MCF 10A (cell line): Measurements from ENCODE around the gene ID3. TPM values are rescaled to one million over a fixed set of nuclear protein-coding genes. Genes with fewer than 3 reads are reported as not detected.

Experiments
- BruUV-seq: library from RNA; stranded (reverse); fragments of 400-500 nt; replicated peaks from 2 replicates; lab custom pipeline; 2021; lab: Mats Ljungman, UMichigan
- CTCF ChIA-PET: fragments of 300-600 bp; sonication (Branson Sonifier 250); formaldehyde crosslinking; extraction: SDS; loops from one replicate; lab custom pipeline; 2021; ENCODE audit warnings: antibody characterized with exemption, inconsistent platforms; lab: Yijun Ruan, JAX
- POLR2A ChIA-PET: fragments of 300-600, 350-650 bp; sonication (Branson Sonifier 250); formaldehyde crosslinking; extraction: SDS; loops from one replicate; lab custom pipeline; 2020; ENCODE audit warnings: antibody characterized with exemption, inconsistent platforms; lab: Yijun Ruan, JAX
- DNase-seq: peaks from one replicate; pipeline ENCODE4 v3.0.0-alpha.2; 2018; ENCODE audit not compliant: unreplicated experiment
- H3K27ac Mint-ChIP-seq: one replicate; pipeline ENCODE4 v1.8.0; 2022; ENCODE audit warnings: mild to moderate bottlenecking, low read depth, mixed read lengths; ENCODE audit not compliant: unreplicated experiment
- H3K27me3 Mint-ChIP-seq: one replicate; pipeline ENCODE4 v1.8.0; 2022; ENCODE audit warnings: mixed read lengths; ENCODE audit not compliant: insufficient read depth, unreplicated experiment
- H3K36me3 Mint-ChIP-seq: one replicate; pipeline ENCODE4 v1.8.0; 2022; ENCODE audit warnings: mild to moderate bottlenecking, moderate library complexity, mixed read lengths; ENCODE audit not compliant: insufficient read depth, unreplicated experiment
- H3K4me1 Mint-ChIP-seq: one replicate; pipeline ENCODE4 v1.8.0; 2022; ENCODE audit warnings: mixed read lengths; ENCODE audit not compliant: insufficient read depth, unreplicated experiment
- H3K4me3 Mint-ChIP-seq: one replicate; pipeline ENCODE4 v1.8.0; 2022; ENCODE audit warnings: mild to moderate bottlenecking, moderate library complexity, mixed read lengths; ENCODE audit not compliant: unreplicated experiment
- H3K9me3 Mint-ChIP-seq: one replicate; pipeline ENCODE4 v1.8.0; 2022; ENCODE audit warnings: mixed read lengths; ENCODE audit not compliant: unreplicated experiment
- intact Hi-C: fragments of 100-400 bp; cut with micrococcal nuclease; formaldehyde crosslinking; loops from 2 replicates; pipeline ENCODE4 v1.14.1; 2022
- total RNA-seq: library from RNA; stranded (reverse); gene quantifications from 2 replicates; pipeline ENCODE4 v1.2.3, GENCODE V29; 2022
- TF ChIP-seq, protein P1 (sequence below): fragments of 200-600 bp; IDR thresholded peaks from one replicate; pipeline ENCODE4 v1.8.0; 2022; ENCODE audit warnings: antibody characterized with exemption, mild to moderate bottlenecking; ENCODE audit not compliant: unreplicated experiment

ID3 gene
- total RNA-seq, 1 experiment from 2014 or later = 34.8 TPM

- POLR2A ChIA-PET = interaction anchor here (1.3 to 12.1 kb wide), 4 partner anchors 10 to 126 kb away, joined by 3 to 622 read pairs (median 18); partner anchors contain the start of gene RPL11
- Mint-ChIP-seq H3K36me3 (no peaks in the 10 kb centered on the region), H3K9me3 (no peaks in the 10 kb centered on the region), H3K27me3 (peaks cover 12% of the 10 kb centered on the region), H3K4me1 (peaks cover 24% of the 10 kb centered on the region), H3K4me3 (no peak overlapping the region), H3K27ac (no peak overlapping the region)
- DNase-seq = no peak
- no TSS peak for BruUV-seq
- CTCF ChIA-PET = no interaction called here
- intact Hi-C loops = no loop called here
- TF ChIP-seq, protein P1, sequence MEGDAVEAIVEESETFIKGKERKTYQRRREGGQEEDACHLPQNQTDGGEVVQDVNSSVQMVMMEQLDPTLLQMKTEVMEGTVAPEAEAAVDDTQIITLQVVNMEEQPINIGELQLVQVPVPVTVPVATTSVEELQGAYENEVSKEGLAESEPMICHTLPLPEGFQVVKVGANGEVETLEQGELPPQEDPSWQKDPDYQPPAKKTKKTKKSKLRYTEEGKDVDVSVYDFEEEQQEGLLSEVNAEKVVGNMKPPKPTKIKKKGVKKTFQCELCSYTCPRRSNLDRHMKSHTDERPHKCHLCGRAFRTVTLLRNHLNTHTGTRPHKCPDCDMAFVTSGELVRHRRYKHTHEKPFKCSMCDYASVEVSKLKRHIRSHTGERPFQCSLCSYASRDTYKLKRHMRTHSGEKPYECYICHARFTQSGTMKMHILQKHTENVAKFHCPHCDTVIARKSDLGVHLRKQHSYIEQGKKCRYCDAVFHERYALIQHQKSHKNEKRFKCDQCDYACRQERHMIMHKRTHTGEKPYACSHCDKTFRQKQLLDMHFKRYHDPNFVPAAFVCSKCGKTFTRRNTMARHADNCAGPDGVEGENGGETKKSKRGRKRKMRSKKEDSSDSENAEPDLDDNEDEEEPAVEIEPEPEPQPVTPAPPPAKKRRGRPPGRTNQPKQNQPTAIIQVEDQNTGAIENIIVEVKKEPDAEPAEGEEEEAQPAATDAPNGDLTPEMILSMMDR = no peak
These were observed 6.5 kb upstream of the ID3 start for GRCh38 chr1:23565776-23566175.

DNA sequence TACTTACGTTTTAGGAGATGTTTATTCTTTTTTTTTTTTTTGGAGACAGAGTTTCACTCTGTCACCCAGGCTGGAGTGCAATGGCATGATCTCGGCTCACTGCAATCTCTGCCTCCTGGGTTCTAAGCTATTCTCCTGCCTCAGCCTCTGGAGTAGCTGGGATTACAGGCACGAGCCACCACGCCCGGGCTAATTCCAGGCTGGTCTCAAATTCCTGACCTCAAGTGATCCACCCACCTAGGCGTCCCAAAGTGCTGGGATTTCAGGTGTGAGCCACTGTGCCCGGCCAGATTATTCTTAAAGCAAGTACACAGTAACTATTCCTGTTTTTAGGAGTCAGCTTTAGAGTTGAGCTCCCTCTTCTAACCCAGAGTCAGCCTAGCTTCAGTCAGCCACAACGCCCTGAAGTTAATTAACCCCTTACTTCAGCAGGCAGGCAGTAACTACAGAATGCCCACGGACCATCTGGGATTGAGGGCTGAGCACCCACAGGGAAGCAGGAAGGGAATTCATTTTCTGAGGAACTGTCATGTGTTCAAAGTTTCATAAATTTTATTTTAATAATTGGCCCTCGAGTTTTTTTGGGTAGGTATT, 5.3 kb upstream of the ID3 start:
- CTCF ChIA-PET = interaction anchor here (0.9 to 2.6 kb wide), 4 partner anchors 9 to 73 kb away, joined by 3 to 14 read pairs (median 4); no protein-coding TSS in a partner anchor
- Mint-ChIP-seq H3K27ac (no peak overlapping the region), H3K4me1 (peaks cover 29% of the 10 kb centered on the region), H3K4me3 (no peak overlapping the region), H3K27me3 (peaks cover 12% of the 10 kb centered on the region), H3K36me3 (no peaks in the 10 kb centered on the region), H3K9me3 (no peaks in the 10 kb centered on the region)
- no peak for DNase-seq
- BruUV-seq = no TSS peak
- intact Hi-C loops = no loop called here
- POLR2A ChIA-PET = interaction anchor here (0.6 to 12.1 kb wide), 10 partner anchors 8 to 179 kb away, joined by 3 to 622 read pairs (median 4); partner anchors contain the start of genes ELOA and RPL11
- TF ChIP-seq, protein P1 = no peak

DNA sequence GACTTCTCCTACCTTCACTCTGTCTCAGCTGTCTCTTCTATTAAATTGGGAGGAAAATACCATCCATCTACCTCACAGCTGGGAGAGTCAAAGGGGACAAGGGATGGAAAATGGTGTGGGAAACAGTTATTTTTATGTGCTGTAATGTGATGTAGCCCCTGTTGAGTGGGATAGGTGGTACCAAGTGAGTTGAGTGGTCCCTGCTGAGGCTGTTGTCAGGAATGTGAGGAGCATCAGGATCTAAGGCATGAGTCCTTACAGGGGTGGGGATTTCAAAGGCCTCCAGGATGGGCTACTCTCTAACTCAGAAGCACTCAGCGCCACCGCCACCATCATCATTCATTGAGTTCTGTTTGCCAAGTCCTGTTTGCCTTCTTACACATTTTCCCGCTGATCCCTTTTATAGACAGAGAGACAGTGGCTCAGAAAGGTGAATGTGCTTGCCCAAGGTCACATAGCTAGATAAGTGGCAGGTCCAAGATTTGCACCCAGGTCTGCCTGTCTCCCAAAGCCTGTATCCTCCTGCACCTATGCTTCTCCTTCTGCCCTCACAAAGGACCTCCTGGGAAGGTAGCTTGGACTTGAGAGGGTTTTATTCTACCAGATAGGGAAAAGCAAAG, 4.6 kb upstream of the ID3 start:
- Mint-ChIP-seq H3K9me3 (no peaks in the 10 kb centered on the region), H3K4me3 (no peak overlapping the region), H3K27ac (peak overlapping the region; percentile 62), H3K36me3 (peaks cover 5% of the 10 kb centered on the region), H3K27me3 (peaks cover 10% of the 10 kb centered on the region), H3K4me1 (peaks cover 30% of the 10 kb centered on the region)
- DNase-seq = no peak
- ChIA-PET CTCF (interaction anchor here (1.2 to 2.6 kb wide), 2 partner anchors 19 to 74 kb away, joined by 3 to 14 read pairs; no protein-coding TSS in a partner anchor), POLR2A (interaction anchor here (0.6 to 12.1 kb wide), 7 partner anchors 8 to 180 kb away, joined by 3 to 622 read pairs (median 4); partner anchors contain the start of gene ELOA)
- intact Hi-C loops = no loop called here
- BruUV-seq = no TSS peak
- TF ChIP-seq, protein P1 = no peak

DNA sequence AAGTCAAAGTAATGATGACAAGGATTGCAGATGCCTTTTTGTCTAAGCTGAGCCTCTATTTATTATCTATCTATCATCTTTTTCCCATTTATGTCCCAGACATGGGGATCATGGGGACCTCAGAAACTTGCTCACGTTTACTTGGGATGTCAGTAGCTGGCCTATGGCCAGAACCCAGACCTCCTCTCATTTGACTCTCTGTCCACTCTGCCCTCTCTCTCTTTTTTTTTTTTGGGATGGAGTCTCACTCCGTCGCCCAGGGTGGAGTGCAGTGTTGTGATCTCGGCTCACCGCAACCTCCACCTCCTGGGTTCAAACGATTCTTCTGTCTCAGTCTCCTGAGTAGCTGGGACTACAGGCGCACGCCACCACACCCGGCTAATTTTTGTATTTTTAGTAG, 3.7 kb upstream of the ID3 start:
- intact Hi-C loops = no loop called here
- H3K4me1 Mint-ChIP-seq = peaks cover 24% of the 10 kb centered on the region
- POLR2A ChIA-PET = interaction anchor here (3.5 to 12.1 kb wide), 2 partner anchors 14 to 27 kb away, joined by 27 to 622 read pairs; no protein-coding TSS in a partner anchor

More for the DNA sequence above, 3.7 kb upstream of the ID3 start:
- no TSS peak for BruUV-seq
- TF ChIP-seq, protein P1 = no peak
- Mint-ChIP-seq H3K4me3 (no peak overlapping the region), H3K27me3 (peaks cover 1% of the 10 kb centered on the region), H3K9me3 (no peaks in the 10 kb centered on the region), H3K27ac (peak overlapping the region; percentile 62), H3K36me3 (peaks cover 9% of the 10 kb centered on the region)
- CTCF ChIA-PET = interaction anchor here (0.6 to 2.6 kb wide), 4 partner anchors 18 to 227 kb away, joined by 3 to 14 read pairs (median 6); no protein-coding TSS in a partner anchor
- no peak for DNase-seq
